Measurements from ENCODE around the gene KCNK13.

GRCh38 chr14:90184094-90184493, 122.3 kb downstream of the KCNK13 start:
- no peak for TF ChIP-seq CTCF (conservative IDR thresholded peaks at IDR 0.05 in 1 of 2, IDR thresholded peaks at IDR 0.05 in 1 of 2; ENCODE audit: low read depth in 1 of 2, low read length in 2 of 2)
- TF ChIP-seq EZH2 (IDR thresholded peaks at IDR 0.05; ENCODE audit: low read length, missing control alignments) = no peak

Data from fibroblast of lung (primary cell).